CD14-positive monocyte (primary cell): ENCODE data around the gene EDN3. TPM values are rescaled to one million over a fixed set of nuclear protein-coding genes. Genes with fewer than 3 reads are reported as not detected.

ENCODE experiments used
- DNase-seq, 3 donors: peaks; one replicate each; pipeline ENCODE4 v3.0.0-alpha.2; 2011 to 2022
- H2AFZ ChIP-seq: 2 replicates; pipeline ENCODE4 v1.6.0; 2012; ENCODE audit warnings: mild to moderate bottlenecking, low read depth, low read length, inconsistent platforms; ENCODE audit not compliant: insufficient read depth, poor library complexity, severe bottlenecking
- H3K27ac ChIP-seq, 2 donors: 1 replicate in 1 of 2; 2 replicates in 1 of 2; pipeline ENCODE4 v1.5.1; 2012 to 2013; ENCODE audit warnings: low read length in 2 of 2, control low read depth in 1 of 2, inconsistent platforms in 1 of 2, low read depth in 1 of 2, mild to moderate bottlenecking in 1 of 2
- H3K27me3 ChIP-seq, 2 donors: one replicate each; pipeline versions ENCODE4 v1.6.0 to v1.6.1; 2011 to 2013; ENCODE audit warnings: low read length in 2 of 2; ENCODE audit not compliant: control insufficient read depth in 2 of 2, insufficient read depth in 2 of 2
- H3K36me3 ChIP-seq, 2 donors: replicated peaks in 1 of 2; 1 replicate in 1 of 2; 2 replicates in 1 of 2; pipeline versions ENCODE4 v1.5.1 to v1.6.1; 2012 to 2013; ENCODE audit warnings: low read length in 2 of 2, control low read depth in 1 of 2, inconsistent platforms in 1 of 2, mild to moderate bottlenecking in 1 of 2; ENCODE audit not compliant: insufficient read depth in 2 of 2, control insufficient read depth in 1 of 2
- H3K4me1 ChIP-seq, 2 donors: 1 replicate in 1 of 2; 2 replicates in 1 of 2; pipeline versions ENCODE4 v1.5.1 to v1.6.1; 2012 to 2013; ENCODE audit warnings: low read length in 2 of 2, control low read depth in 1 of 2, inconsistent platforms in 1 of 2, mild to moderate bottlenecking in 1 of 2, moderate library complexity in 1 of 2; ENCODE audit not compliant: insufficient read depth in 2 of 2, control insufficient read depth in 1 of 2
- H3K4me2 ChIP-seq: replicated peaks from 2 replicates; pipeline ENCODE3; 2012; ENCODE audit warnings: low read length, moderate library complexity, mild to moderate bottlenecking; ENCODE audit not compliant: poor library complexity, severe bottlenecking; ENCODE audit errors: extremely low read depth
- H3K4me3 ChIP-seq, 3 experiments: fragments of 200-600 bp in 1 of 3; sonication (generic) in 1 of 3; replicated peaks in 1 of 3; 1 replicate in 2 of 3; 2 replicates in 1 of 3; pipeline ENCODE4 v1.5.1; 2011 to 2013; ENCODE audit warnings: low read length in 3 of 3, mild to moderate bottlenecking in 3 of 3, control low read depth in 2 of 3, low read depth in 2 of 3, inconsistent platforms in 1 of 3, moderate library complexity in 1 of 3
- H3K79me2 ChIP-seq: 2 replicates; pipeline ENCODE4 v1.6.0; 2012; ENCODE audit warnings: mild to moderate bottlenecking, control low read depth, inconsistent platforms, low read length, moderate library complexity; ENCODE audit not compliant: insufficient read depth
- H3K9ac ChIP-seq: 2 replicates; pipeline ENCODE4 v1.6.0; 2017; ENCODE audit warnings: low read length, mild to moderate bottlenecking; ENCODE audit not compliant: insufficient read depth, poor library complexity, severe bottlenecking
- H3K9me3 ChIP-seq, 2 donors: replicated peaks in 1 of 2; 1 replicate in 1 of 2; 2 replicates in 1 of 2; pipeline versions ENCODE4 v1.5.1 to v1.6.1; 2012 to 2013; ENCODE audit warnings: low read length in 2 of 2, control low read depth in 1 of 2; ENCODE audit not compliant: control insufficient read depth in 1 of 2, insufficient read depth in 1 of 2
- H4K20me1 ChIP-seq: 2 replicates; pipeline ENCODE4 v1.6.0; 2012; ENCODE audit warnings: mild to moderate bottlenecking, low read length, control low read depth, moderate library complexity; ENCODE audit not compliant: insufficient read depth
- H3K27ac Mint-ChIP-seq, 7 donors: one replicate each; pipeline ENCODE4 v1.8.0; 2020; ENCODE audit warnings: mild to moderate bottlenecking in 7 of 7, mixed read lengths in 7 of 7, moderate library complexity in 6 of 7, inconsistent platforms in 2 of 7
- H3K27me3 Mint-ChIP-seq, 3 donors: one replicate each; pipeline ENCODE4 v1.8.0; 2021 to 2022; ENCODE audit warnings: low read depth in 3 of 3, mild to moderate bottlenecking in 3 of 3, mixed read lengths in 3 of 3, moderate library complexity in 3 of 3, inconsistent platforms in 1 of 3
- H3K36me3 Mint-ChIP-seq, 2 donors: one replicate each; pipeline ENCODE4 v1.8.0; 2020; ENCODE audit warnings: mixed read lengths in 2 of 2, inconsistent platforms in 1 of 2, mild to moderate bottlenecking in 1 of 2
- H3K4me1 Mint-ChIP-seq: one replicate; pipeline ENCODE4 v1.8.0; 2020; ENCODE audit warnings: mild to moderate bottlenecking, mixed read lengths
- H3K4me3 Mint-ChIP-seq, 2 donors: one replicate each; pipeline ENCODE4 v1.8.0; 2020; ENCODE audit warnings: mild to moderate bottlenecking in 2 of 2, mixed read lengths in 2 of 2, moderate library complexity in 1 of 2
- H3K9me3 Mint-ChIP-seq, 7 donors: one replicate each; pipeline ENCODE4 v1.8.0; 2020 to 2022; ENCODE audit warnings: mixed read lengths in 7 of 7, mild to moderate bottlenecking in 6 of 7, moderate library complexity in 6 of 7, inconsistent platforms in 2 of 7
- WGBS: methylation state at CpG from one replicate; pipeline ENCODE4 v1.1.5; 2013; ENCODE audit warnings: missing lambda C conversion rate; ENCODE audit not compliant: insufficient coverage; 5-methylcytosine and 5-hydroxymethylcytosine counted together
- intact Hi-C, 2 donors: fragments of 100-400 bp; cut with micrococcal nuclease; formaldehyde crosslinking; loops; one replicate each; pipeline versions ENCODE4 v1.15.0 to v1.15.1; 2023
- polyA plus RNA-seq, 3 donors: library from polyadenylated mRNA; depleted of rRNA in 1 of 3; unstranded in 2 of 3; stranded (reverse) in 1 of 3; fragments of 300-500 nt in 2 of 3; fragments of >200 nt in 1 of 3; fragmentation: Illumina TruSeq in 2 of 3; gene quantifications; 1 replicate in 2 of 3; 2 replicates in 1 of 3; pipeline ENCODE4 v1.2.3, GENCODE V29; 2012 to 2021
- TF ChIP-seq, protein P1 (sequence below): fragments of 200-600 bp; IDR thresholded peaks from one replicate; pipeline ENCODE4 v1.8.0; 2022; ENCODE audit warnings: antibody characterized with exemption, mild to moderate bottlenecking

The EDN3 gene
- polyA plus RNA-seq, 3 donors, result not detected

DNA sequence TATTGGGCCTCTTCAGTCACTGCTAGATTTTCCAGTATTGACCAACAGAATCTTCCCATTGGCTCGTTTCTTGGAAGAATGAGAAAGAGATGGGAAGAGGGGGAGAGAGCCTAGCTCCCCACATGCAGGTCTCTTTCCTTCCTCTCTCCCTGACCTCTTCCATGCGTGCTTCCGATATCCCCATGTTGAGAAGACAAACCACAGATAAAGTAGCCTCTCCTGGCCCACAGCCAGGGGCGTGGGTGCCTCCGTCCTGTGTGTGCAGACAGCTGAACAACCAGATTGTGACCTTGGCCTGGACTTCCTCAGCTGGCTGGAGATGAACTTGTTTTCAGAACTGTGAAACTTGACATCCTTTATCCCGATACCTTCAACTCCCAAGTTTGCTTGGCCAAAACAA, 71.0 kb downstream of the EDN3 start:
- Histone ChIP-seq H3K36me3 (no peaks in the 10 kb centered on the region), H2AFZ (no peak overlapping the region), H3K27me3 (no peaks in the 10 kb centered on the region), H3K4me2 (no peak overlapping the region), H3K79me2 (no peaks in the 10 kb centered on the region), H3K4me1 (no peaks in the 10 kb centered on the region), H4K20me1 (no peaks in the 10 kb centered on the region), H3K9me3 (no peaks in the 10 kb centered on the region), H3K4me3 (no peak overlapping the region), H3K27ac (no peak overlapping the region), H3K9ac (no peak overlapping the region)
- WGBS, result 80% methylated on average over 5 of the region's 6 CpGs
- DNase-seq, result no peak
- intact Hi-C loops, result no loop called here
- Mint-ChIP-seq H3K36me3 (no peaks in the 10 kb centered on the region), H3K4me3 (no peak overlapping the region), H3K4me1 (no peaks in the 10 kb centered on the region), H3K9me3 (peaks cover 0 to 3% (median 0%) of the 10 kb centered on the region in 7 donors), H3K27me3 (peaks cover 3 to 5% (median 4%) of the 10 kb centered on the region in 3 donors), H3K27ac (no peak overlapping the region)
- TF ChIP-seq, protein P1, sequence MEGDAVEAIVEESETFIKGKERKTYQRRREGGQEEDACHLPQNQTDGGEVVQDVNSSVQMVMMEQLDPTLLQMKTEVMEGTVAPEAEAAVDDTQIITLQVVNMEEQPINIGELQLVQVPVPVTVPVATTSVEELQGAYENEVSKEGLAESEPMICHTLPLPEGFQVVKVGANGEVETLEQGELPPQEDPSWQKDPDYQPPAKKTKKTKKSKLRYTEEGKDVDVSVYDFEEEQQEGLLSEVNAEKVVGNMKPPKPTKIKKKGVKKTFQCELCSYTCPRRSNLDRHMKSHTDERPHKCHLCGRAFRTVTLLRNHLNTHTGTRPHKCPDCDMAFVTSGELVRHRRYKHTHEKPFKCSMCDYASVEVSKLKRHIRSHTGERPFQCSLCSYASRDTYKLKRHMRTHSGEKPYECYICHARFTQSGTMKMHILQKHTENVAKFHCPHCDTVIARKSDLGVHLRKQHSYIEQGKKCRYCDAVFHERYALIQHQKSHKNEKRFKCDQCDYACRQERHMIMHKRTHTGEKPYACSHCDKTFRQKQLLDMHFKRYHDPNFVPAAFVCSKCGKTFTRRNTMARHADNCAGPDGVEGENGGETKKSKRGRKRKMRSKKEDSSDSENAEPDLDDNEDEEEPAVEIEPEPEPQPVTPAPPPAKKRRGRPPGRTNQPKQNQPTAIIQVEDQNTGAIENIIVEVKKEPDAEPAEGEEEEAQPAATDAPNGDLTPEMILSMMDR, result no peak

GRCh38 chr20:59374261-59374660, 73.8 kb downstream of the EDN3 start:
- Histone ChIP-seq H3K4me2 (no peak overlapping the region), H3K79me2 (no peaks in the 10 kb centered on the region), H2AFZ (no peak overlapping the region), H4K20me1 (no peaks in the 10 kb centered on the region), H3K36me3 (no peaks in the 10 kb centered on the region), H3K9me3 (no peaks in the 10 kb centered on the region), H3K4me3 (no peak overlapping the region), H3K27me3 (no peaks in the 10 kb centered on the region), H3K4me1 (no peaks in the 10 kb centered on the region), H3K9ac (no peak overlapping the region), H3K27ac (no peak overlapping the region)
- intact Hi-C loops, result no loop called here
- peaks cover 3 to 6% (median 5%) of the 10 kb centered on the region in 3 donors for H3K27me3 Mint-ChIP-seq
- H3K36me3 Mint-ChIP-seq, result no peaks in the 10 kb centered on the region
- no peaks in the 10 kb centered on the region for H3K4me1 Mint-ChIP-seq
- DNase-seq, result no peak
- no peaks in the 10 kb centered on the region for H3K9me3 Mint-ChIP-seq
- no peak overlapping the region for H3K4me3 Mint-ChIP-seq
- no CpG with 5 or more reads among the region's 1 CpG for WGBS
- H3K27ac Mint-ChIP-seq, result no peak overlapping the region
- TF ChIP-seq, protein P1, result no peak
